ENCODE data around the gene TNFRSF1B. TPM values are rescaled to one million over a fixed set of nuclear protein-coding genes. Genes with fewer than 3 reads are reported as not detected.

The TNFRSF1B gene
- total and polyA plus RNA-seq, 2 of the 8 experiments (the other 6 are each of a cell fraction or from before 2014, with no cell fraction given) = 1.7 to 2.9 TPM

DNA sequence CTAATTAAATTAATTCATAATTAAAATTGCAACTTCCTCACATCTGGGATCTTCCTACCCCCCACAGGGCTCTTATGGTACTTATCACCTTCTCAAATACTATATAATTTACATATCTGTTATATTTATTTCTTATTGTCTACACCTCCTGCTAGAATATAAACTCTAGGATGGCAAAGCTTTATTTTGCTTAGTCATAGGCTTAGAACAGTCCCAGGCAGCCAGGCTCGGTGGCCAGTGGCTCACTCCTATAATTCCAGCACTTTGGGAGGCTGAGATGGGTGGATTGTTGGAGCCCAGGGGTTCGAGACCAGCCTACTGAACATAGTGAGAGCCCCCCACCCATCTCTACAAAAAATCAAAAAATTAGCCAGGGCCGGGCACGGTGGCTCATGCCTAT, 53.0 kb downstream of the TNFRSF1B start (continued):
- TF ChIP-seq, protein P1, sequence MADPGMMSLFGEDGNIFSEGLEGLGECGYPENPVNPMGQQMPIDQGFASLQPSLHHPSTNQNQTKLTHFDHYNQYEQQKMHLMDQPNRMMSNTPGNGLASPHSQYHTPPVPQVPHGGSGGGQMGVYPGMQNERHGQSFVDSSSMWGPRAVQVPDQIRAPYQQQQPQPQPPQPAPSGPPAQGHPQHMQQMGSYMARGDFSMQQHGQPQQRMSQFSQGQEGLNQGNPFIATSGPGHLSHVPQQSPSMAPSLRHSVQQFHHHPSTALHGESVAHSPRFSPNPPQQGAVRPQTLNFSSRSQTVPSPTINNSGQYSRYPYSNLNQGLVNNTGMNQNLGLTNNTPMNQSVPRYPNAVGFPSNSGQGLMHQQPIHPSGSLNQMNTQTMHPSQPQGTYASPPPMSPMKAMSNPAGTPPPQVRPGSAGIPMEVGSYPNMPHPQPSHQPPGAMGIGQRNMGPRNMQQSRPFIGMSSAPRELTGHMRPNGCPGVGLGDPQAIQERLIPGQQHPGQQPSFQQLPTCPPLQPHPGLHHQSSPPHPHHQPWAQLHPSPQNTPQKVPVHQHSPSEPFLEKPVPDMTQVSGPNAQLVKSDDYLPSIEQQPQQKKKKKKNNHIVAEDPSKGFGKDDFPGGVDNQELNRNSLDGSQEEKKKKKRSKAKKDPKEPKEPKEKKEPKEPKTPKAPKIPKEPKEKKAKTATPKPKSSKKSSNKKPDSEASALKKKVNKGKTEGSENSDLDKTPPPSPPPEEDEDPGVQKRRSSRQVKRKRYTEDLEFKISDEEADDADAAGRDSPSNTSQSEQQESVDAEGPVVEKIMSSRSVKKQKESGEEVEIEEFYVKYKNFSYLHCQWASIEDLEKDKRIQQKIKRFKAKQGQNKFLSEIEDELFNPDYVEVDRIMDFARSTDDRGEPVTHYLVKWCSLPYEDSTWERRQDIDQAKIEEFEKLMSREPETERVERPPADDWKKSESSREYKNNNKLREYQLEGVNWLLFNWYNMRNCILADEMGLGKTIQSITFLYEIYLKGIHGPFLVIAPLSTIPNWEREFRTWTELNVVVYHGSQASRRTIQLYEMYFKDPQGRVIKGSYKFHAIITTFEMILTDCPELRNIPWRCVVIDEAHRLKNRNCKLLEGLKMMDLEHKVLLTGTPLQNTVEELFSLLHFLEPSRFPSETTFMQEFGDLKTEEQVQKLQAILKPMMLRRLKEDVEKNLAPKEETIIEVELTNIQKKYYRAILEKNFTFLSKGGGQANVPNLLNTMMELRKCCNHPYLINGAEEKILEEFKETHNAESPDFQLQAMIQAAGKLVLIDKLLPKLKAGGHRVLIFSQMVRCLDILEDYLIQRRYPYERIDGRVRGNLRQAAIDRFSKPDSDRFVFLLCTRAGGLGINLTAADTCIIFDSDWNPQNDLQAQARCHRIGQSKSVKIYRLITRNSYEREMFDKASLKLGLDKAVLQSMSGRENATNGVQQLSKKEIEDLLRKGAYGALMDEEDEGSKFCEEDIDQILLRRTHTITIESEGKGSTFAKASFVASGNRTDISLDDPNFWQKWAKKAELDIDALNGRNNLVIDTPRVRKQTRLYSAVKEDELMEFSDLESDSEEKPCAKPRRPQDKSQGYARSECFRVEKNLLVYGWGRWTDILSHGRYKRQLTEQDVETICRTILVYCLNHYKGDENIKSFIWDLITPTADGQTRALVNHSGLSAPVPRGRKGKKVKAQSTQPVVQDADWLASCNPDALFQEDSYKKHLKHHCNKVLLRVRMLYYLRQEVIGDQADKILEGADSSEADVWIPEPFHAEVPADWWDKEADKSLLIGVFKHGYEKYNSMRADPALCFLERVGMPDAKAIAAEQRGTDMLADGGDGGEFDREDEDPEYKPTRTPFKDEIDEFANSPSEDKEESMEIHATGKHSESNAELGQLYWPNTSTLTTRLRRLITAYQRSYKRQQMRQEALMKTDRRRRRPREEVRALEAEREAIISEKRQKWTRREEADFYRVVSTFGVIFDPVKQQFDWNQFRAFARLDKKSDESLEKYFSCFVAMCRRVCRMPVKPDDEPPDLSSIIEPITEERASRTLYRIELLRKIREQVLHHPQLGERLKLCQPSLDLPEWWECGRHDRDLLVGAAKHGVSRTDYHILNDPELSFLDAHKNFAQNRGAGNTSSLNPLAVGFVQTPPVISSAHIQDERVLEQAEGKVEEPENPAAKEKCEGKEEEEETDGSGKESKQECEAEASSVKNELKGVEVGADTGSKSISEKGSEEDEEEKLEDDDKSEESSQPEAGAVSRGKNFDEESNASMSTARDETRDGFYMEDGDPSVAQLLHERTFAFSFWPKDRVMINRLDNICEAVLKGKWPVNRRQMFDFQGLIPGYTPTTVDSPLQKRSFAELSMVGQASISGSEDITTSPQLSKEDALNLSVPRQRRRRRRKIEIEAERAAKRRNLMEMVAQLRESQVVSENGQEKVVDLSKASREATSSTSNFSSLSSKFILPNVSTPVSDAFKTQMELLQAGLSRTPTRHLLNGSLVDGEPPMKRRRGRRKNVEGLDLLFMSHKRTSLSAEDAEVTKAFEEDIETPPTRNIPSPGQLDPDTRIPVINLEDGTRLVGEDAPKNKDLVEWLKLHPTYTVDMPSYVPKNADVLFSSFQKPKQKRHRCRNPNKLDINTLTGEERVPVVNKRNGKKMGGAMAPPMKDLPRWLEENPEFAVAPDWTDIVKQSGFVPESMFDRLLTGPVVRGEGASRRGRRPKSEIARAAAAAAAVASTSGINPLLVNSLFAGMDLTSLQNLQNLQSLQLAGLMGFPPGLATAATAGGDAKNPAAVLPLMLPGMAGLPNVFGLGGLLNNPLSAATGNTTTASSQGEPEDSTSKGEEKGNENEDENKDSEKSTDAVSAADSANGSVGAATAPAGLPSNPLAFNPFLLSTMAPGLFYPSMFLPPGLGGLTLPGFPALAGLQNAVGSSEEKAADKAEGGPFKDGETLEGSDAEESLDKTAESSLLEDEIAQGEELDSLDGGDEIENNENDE (IDR thresholded peaks at IDR 0.05; ENCODE audit: insufficient replicate concordance, low read length) = no peak
- TF ChIP-seq EP300 (IDR thresholded peaks at IDR 0.05; ENCODE audit: borderline replicate concordance in 1 of 2, low read depth in 2 of 2, low read length in 2 of 2) (no peak), POU5F1 (IDR thresholded peaks at IDR 0.05; ENCODE audit: low read depth, low read length) (no peak), POLR2AphosphoS5 (IDR thresholded peaks at IDR 0.05; ENCODE audit: low read depth, low read length) (no peak), EGR1 (IDR thresholded peaks at IDR 0.05; ENCODE audit: borderline replicate concordance, low read depth, low read length) (no peak), SIX5 (IDR thresholded peaks at IDR 0.05; ENCODE audit: low read depth, low read length) (no peak), NANOG (IDR thresholded peaks at IDR 0.05; ENCODE audit: insufficient read depth, low read depth, low read length, poor library complexity, severe bottlenecking) (no peak), TAF7 (optimal IDR thresholded peaks at IDR 0.05; ENCODE audit: borderline replicate concordance, low read depth, low read length) (no peak)

All from H1 (cell line).